ENCODE data around the gene CPHXL2.

The CPHXL2 gene

DNA sequence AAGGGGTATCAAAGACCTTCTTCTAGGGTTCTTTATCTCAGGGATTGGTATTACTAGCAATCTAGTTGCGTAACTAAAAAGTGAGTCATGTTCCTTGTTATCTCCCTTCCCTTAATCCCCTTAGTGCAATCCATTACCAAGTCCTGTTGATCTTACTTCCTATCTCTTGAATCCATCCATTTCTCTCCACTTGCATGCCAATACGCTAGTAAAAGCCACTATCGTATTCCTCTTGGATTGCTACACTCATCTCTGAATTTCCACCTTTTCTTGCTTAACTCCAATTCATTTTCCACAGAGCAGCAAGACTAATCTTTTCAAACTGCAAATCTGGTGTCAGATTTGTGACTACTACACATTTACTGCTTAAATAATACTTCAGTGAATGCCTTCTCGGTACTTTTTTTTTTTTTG, 51.9 kb downstream of the CPHXL2 start:
- no peak for DNase-seq
- no peaks in the 10 kb centered on the region for H3K27me3 Mint-ChIP-seq
- H3K27ac Mint-ChIP-seq: peak overlapping the region; percentile 6
- H3K36me3 Mint-ChIP-seq (ENCODE audit: low read depth): peaks cover 93% of the 10 kb centered on the region
- H3K9me3 Mint-ChIP-seq: no peaks in the 10 kb centered on the region
- H3K4me1 Mint-ChIP-seq (ENCODE audit: low read depth): peaks cover 57% of the 10 kb centered on the region
- H3K4me3 Mint-ChIP-seq: no peak overlapping the region

GRCh38 chr16:75622761-75623605, 53.8 kb downstream of the CPHXL2 start, which contains the start of gene ADAT1:
Gene ADAT1, minus strand, starts transcription at chr16:75623281. Its CDS starts 2,482 bp downstream, at chr16:75620799.
- no peaks in the 10 kb centered on the region for H3K9me3 Mint-ChIP-seq
- peaks cover 50% of the 10 kb centered on the region for H3K4me1 Mint-ChIP-seq (ENCODE audit: low read depth)
- no peaks in the 10 kb centered on the region for H3K27me3 Mint-ChIP-seq
- DNase-seq: peak; percentile 97
- peak within 1 kb of the TSS; percentile 99 for H3K27ac Mint-ChIP-seq
- peak within 1 kb of the TSS; percentile 98 for H3K4me3 Mint-ChIP-seq
- peaks cover 93% of the 10 kb centered on the region for H3K36me3 Mint-ChIP-seq (ENCODE audit: low read depth)

- peak overlapping the region; percentile 99 for H3K27ac Mint-ChIP-seq
- peak overlapping the region; percentile 98 for H3K4me3 Mint-ChIP-seq
- DNase-seq: no peak
- H3K27me3 Mint-ChIP-seq: no peaks in the 10 kb centered on the region
- peaks cover 92% of the 10 kb centered on the region for H3K36me3 Mint-ChIP-seq (ENCODE audit: low read depth)
- H3K4me1 Mint-ChIP-seq (ENCODE audit: low read depth): peaks cover 57% of the 10 kb centered on the region
- H3K9me3 Mint-ChIP-seq: no peaks in the 10 kb centered on the region
These were observed 55.7 kb downstream of the CPHXL2 start for GRCh38 chr16:75621170-75621477.

DNA sequence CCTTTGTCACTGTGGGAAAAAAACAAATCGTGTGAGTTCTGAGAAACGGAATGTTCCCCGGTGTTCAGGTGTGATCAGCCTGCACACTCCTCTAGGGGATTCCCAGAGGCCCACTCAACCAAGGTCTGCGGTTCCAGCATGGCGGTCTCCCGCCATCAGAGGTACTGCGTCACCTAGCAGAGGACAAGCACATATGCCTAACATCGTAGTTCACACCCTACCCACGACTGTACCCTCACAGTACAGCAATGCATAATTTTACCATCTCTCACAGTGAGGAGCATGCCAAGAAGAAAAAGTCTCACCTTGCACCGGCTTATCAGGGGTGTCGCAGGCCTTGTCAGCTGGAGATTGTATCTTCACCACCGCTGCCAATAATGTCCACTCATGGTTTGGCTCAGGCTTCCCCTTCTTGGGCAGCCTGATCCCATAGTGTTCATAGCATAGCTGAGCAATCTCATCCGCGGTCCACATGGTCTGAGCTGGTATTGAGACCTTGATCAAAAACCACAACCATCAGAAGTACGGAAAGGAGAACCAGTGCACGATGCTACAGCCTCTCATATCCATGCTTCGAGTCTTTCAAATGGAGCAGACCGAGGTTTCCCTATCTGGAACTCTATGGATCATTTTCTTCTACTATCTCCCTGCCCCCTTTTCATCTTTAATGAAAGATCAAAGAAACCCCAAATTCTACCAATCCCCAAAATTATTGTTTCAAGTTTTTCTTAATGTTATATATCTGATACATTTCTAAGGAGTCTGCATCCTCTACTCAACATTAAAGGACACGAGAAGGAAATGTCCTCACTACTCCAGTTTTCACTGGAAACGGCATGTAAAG, 56.3 kb downstream of the CPHXL2 start:
- H3K36me3 Mint-ChIP-seq (ENCODE audit: low read depth): peaks cover 92% of the 10 kb centered on the region
- no peaks in the 10 kb centered on the region for H3K9me3 Mint-ChIP-seq
- peak overlapping the region; percentile 98 for H3K4me3 Mint-ChIP-seq
- no peaks in the 10 kb centered on the region for H3K27me3 Mint-ChIP-seq
- peaks cover 62% of the 10 kb centered on the region for H3K4me1 Mint-ChIP-seq (ENCODE audit: low read depth)
- H3K27ac Mint-ChIP-seq: peak overlapping the region; percentile 99
- DNase-seq: peak; percentile 62

DNA sequence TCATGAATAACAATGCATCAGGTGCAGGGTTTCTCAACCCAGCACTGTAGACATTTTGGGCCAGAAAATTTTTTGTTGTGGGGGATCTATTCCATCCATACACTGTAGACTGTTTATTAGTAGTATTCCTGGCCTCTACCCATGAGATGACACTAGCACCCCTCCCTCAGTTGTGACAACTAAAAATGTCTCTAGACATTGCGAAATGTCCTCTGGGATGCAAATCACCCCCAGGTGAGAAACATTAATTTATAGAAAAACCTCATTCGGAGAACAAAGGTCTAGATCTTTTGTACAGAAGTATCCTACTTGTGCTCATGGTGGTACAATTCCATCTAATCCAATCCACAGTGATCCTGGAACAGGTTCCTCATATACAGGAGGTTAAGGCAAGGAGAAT, 58.0 kb downstream of the CPHXL2 start:
- no peaks in the 10 kb centered on the region for H3K27me3 Mint-ChIP-seq

GRCh38 chr16:75617121-75617520, 59.7 kb downstream of the CPHXL2 start:
- peak overlapping the region; percentile 91 for H3K27ac Mint-ChIP-seq
- no peaks in the 10 kb centered on the region for H3K27me3 Mint-ChIP-seq
- no peak for DNase-seq
- peaks cover 95% of the 10 kb centered on the region for H3K36me3 Mint-ChIP-seq (ENCODE audit: low read depth)
- H3K9me3 Mint-ChIP-seq: no peaks in the 10 kb centered on the region
- peak overlapping the region; percentile 15 for H3K4me3 Mint-ChIP-seq
- peaks cover 59% of the 10 kb centered on the region for H3K4me1 Mint-ChIP-seq (ENCODE audit: low read depth)

More for the DNA sequence above, 58.0 kb downstream of the CPHXL2 start:
- Mint-ChIP-seq H3K4me3 (no peak overlapping the region), H3K9me3 (no peaks in the 10 kb centered on the region), H3K4me1 (ENCODE audit: low read depth) (peaks cover 66% of the 10 kb centered on the region), H3K36me3 (ENCODE audit: low read depth) (peaks cover 92% of the 10 kb centered on the region), H3K27ac (no peak overlapping the region)
- DNase-seq: no peak

DNA sequence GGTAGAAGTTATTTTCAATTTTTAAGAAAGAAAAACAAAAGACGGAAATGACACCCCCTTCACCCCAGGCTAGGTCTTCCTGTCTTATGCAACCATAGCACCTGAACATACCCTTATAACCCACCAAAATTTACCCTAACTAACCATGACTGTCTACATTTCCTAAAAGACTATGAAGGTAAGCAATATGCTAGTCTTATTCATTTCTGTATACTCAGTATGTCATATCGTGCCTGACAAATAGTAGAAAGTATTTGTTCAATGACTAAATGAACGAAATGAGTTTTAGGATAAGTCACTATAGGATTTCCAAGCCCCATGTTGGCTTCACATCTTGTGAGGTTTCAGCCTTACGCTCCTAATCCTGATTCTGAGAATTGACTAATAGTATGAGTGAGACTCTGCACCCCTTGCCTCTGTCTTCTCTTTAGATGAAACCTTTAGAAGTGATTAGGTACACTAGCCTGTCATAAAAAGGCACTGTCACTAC, 60.2 kb downstream of the CPHXL2 start:
- Mint-ChIP-seq H3K36me3 (ENCODE audit: low read depth) (peaks cover 95% of the 10 kb centered on the region), H3K9me3 (no peaks in the 10 kb centered on the region), H3K27me3 (no peaks in the 10 kb centered on the region), H3K27ac (peak overlapping the region; percentile 91), H3K4me3 (peak overlapping the region; percentile 35), H3K4me1 (ENCODE audit: low read depth) (peaks cover 54% of the 10 kb centered on the region)
- no peak for DNase-seq

DNA sequence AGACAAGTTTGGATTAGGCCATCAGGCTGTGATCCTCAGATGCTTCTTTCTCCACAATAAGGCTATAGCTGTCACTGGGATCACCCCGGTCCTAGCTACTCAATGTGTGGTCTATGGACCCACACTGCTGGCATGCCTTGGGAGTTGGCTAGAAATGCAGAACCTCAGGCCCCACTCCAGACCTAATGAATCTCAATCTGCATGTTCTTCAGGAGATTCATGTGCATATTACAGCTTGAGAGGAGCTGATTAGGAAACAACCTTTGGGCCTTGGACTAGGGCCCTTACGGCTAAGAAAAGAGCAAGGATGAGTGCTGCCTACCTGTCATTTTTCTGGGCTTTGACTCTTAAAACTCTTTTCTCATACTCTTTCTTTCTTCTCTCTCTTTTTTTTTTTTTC, 61.2 kb downstream of the CPHXL2 start:
- peaks cover 45% of the 10 kb centered on the region for H3K4me1 Mint-ChIP-seq (ENCODE audit: low read depth)
- peaks cover 95% of the 10 kb centered on the region for H3K36me3 Mint-ChIP-seq (ENCODE audit: low read depth)
- no peaks in the 10 kb centered on the region for H3K9me3 Mint-ChIP-seq
- H3K27ac Mint-ChIP-seq: peak overlapping the region; percentile 91
- H3K4me3 Mint-ChIP-seq: no peak overlapping the region
- no peaks in the 10 kb centered on the region for H3K27me3 Mint-ChIP-seq
- no peak for DNase-seq

GRCh38 chr16:75614066-75614897, 62.5 kb downstream of the CPHXL2 start:
- Mint-ChIP-seq H3K27ac (no peak overlapping the region), H3K4me3 (no peak overlapping the region), H3K9me3 (no peaks in the 10 kb centered on the region), H3K4me1 (ENCODE audit: low read depth) (peaks cover 40% of the 10 kb centered on the region), H3K27me3 (no peaks in the 10 kb centered on the region), H3K36me3 (ENCODE audit: low read depth) (peaks cover 95% of the 10 kb centered on the region)
- DNase-seq: no peak

Measured in activated T-cell treated with anti-CD3 and anti-CD28 coated beads, Interleukin-2, amount 50 U/mL, for 24 hours (primary cell).